HG03175 (cell line): Measurements from ENCODE around the gene ARHGAP26.

Source experiments
- ATAC-seq: cut with Tn5 transposase; IDR thresholded peaks from one replicate; pipeline ENCODE4 v1.9.1; 2021; ENCODE audit warnings: mild to moderate bottlenecking, moderate library complexity; ENCODE audit not compliant: unreplicated experiment

ARHGAP26 gene

DNA sequence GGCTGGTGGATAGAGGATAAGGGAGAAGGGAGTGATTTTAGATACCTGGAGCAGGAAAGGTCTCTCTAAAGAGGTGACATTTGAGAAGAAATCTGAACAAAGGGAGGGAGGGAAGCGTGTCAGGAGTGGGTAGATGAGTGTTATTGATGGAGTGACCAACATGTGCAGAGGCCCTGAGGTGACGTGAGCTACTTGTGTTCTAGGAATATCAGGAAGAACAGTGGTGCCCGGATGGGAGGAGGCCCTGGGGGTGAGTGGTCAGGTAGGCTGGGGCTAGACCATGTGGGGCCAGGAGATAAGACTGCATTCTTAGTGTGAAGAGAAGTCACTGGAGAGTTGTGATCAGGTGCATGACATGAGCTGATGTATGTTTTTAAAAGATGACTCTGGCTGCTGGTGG lies 256.2 kb downstream of the ARHGAP26 start:
- ATAC-seq: no peak

- ATAC-seq: no peak
Observed at GRCh38 chr5:143029293-143029692, 259.1 kb downstream of the ARHGAP26 start.

DNA sequence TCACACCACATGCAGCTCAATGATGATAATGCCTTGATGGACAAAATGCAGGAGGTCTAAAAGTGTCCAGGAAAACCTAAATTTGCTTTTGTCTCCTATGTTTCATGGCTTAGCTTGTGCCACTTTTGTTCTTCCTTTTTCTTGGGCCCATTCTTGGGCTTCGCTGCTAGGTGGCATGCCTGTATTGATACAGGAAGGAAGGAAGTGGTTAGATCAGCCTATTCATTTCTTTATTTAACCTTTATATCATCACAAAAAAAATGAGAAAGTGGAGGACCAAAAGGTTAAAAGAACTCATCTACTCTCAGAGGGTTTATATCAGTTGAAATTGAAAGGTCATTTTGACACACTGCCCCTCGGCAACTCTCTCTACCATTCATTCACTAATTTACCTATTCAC lies 260.2 kb downstream of the ARHGAP26 start:
- no peak for ATAC-seq

DNA sequence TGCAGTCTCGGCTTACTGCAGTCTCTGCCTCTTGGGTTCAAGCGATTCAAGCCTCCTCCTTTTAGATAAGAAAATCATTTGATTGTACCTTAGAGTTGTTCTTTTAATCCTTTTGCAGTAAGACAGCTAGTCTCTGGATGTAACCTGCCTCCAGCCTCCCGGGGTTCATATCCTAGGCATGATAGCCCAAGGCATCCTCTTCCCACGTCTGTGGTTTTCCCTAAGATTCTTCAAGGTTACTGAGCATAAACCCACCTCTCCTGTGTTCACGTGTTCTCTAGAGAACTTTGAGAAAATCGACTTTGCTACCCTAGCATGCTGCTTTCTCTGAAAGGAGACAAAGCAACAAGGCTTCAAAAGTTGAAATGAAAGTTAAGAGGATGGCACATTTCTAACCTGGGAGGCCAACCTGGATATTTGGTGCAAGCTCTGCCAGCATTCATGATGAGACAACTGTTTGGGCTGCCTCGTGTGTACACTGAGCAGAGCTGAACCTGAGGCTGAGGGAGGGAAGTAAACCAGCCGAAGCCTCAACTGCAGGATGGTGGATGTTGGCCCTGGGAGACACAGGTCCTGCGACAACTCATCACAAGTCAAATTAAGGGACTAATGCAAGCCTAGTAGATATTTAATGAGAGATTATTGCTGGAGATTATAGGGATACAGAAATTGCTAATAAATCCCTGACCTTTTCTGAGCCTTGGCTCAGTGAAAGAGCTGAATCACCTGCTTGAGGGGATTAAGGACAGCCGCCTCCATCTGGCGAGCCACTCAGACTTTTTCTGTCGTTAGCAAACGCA lies 261.8 kb downstream of the ARHGAP26 start:
- ATAC-seq: no peak

GRCh38 chr5:143032581-143032836 lies 262.3 kb downstream of the ARHGAP26 start:
- no peak for ATAC-seq

- no peak for ATAC-seq
Observed at GRCh38 chr5:143033535-143034250, 263.5 kb downstream of the ARHGAP26 start.

DNA sequence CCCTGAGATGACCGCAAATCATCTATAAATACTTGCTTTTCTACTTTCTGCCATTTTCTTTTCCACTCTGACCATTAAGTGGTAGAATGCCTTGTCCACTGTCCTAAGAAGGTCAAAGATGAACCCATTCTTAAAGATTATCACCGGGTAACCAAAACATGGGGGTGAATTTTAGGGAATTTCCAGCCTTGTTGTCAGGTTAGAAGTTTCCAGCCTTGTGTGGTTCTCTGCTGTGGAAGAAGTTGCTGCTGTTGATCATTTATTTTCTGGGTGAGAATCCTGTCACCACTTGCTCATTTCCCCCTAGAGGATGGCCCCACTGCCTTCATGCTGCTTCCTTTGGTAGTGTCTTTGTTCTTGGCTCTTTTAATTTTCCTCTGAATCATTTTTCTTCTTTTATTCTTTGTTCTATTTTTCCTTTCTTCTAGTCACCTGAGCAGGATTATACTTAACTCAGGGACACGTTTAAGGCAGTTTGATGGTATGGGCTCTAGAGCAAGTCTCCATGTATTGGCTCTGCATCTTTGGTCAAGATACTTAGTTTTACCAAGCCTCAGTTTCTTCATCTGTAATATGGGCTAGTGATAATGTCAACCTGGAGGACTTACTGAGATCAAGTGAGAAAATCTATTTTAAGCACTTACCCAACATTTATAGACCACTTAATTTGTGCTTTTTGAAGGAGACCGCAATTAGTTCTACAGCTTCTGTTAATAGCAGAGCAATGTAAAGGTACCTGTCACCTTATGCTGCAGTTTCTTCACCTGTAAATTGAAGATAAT lies 266.2 kb downstream of the ARHGAP26 start:
- ATAC-seq: no peak

DNA sequence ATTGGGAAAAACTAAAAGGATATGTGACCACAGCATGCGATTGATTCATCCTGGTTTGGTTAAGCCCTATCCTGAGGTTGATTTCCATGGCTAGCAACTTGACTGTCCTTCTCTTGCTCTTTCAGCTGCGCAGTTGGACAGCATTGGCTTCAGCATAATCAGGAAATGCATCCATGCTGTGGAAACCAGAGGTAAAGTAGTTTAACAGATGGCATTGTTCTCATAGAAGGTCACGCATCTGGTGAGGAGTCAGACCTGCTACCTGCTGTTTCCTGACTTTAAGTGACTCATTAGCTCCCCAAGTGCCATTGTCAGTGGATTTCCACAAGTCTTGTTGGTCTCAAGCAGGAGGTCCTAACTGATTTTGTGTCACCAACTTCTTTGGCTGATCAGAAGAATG lies 266.9 kb downstream of the ARHGAP26 start:
- no peak for ATAC-seq

GRCh38 chr5:143037708-143038107 lies 267.5 kb downstream of the ARHGAP26 start:
- ATAC-seq: no peak

GRCh38 chr5:143040622-143041021 lies 270.4 kb downstream of the ARHGAP26 start:
- ATAC-seq: no peak

- ATAC-seq: no peak
Observed at GRCh38 chr5:143041461-143041860, 271.3 kb downstream of the ARHGAP26 start.

DNA sequence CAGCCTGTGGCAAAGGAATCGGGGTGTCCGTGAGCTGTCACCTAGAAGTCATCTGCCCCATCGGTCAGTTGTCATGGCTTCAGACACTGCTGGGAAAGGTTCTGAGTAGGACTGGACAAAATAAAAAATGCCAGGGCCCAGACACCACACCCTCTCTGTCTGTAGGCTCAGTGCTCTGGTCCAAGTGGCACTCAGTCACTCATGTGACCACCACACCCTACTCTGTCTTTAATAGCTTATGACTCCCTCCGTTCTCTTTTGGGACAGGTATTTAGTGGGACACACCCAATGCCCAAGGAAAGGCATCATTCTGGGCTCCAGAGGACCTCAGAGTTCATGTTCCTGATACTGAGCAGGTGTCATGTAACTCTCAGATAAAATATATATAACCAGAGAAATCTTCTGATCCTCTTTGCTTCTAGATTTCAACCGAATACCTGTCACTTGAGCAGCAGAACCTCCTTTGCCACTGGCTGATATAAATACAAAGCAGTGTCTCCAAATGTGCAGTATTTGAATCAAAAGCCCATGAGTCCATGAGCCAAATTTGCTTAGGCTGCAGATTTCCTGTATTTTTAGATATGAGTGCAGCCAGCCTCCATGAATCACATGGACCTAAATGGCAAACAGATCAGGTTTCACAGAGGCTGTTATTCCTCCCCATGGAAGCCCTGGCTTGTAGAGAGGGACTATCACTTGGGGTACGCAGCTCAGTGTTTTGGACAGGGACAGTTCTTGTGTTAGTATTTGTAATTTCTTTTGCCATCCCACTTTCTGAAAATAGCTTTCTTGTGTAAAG lies 272.0 kb downstream of the ARHGAP26 start:
- no peak for ATAC-seq

GRCh38 chr5:143044265-143044664 lies 274.1 kb downstream of the ARHGAP26 start:
- ATAC-seq: no peak

- no peak for ATAC-seq
Observed at GRCh38 chr5:143045062-143045461, 274.9 kb downstream of the ARHGAP26 start.

GRCh38 chr5:143046314-143046713 lies 276.1 kb downstream of the ARHGAP26 start:
- no peak for ATAC-seq

DNA sequence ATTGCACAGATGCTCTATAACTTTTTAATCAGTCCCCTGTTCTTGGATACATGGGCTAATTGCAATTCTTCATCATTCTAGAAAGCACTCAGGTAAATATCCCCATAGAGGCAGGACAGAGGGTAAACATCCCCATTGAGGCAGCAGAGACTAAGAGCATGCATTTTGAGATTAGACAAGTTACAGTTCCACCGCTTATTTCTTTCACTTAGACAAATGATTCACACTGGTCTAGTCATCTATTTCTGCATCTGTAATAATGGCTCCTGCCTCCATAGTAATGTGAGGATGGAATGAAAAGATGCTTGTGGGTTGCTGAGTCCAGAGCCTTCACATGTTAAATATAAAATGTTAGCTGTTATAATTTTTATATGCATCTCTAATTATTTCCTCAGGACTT lies 276.9 kb downstream of the ARHGAP26 start:
- ATAC-seq: no peak

GRCh38 chr5:143050183-143050582 lies 280.0 kb downstream of the ARHGAP26 start:
- ATAC-seq: no peak

GRCh38 chr5:143051244-143052058 lies 281.3 kb downstream of the ARHGAP26 start:
- ATAC-seq: peak; percentile 54

- ATAC-seq: no peak
Observed at GRCh38 chr5:143052967-143053682, 282.9 kb downstream of the ARHGAP26 start.

- no peak for ATAC-seq
Observed at GRCh38 chr5:143053780-143054179, 283.6 kb downstream of the ARHGAP26 start.
